Neural cell (in vitro differentiated cells): ENCODE data around the gene GABRA4. TPM values are rescaled to one million over a fixed set of nuclear protein-coding genes. Genes with fewer than 3 reads are reported as not detected.

Experiments
- H2AFZ ChIP-seq: fragments of 200-600, 300-800 bp; sonication (generic), shearing (Covaris generic); 2 replicates; pipeline ENCODE4 v1.6.0; 2014; ENCODE audit warnings: low read depth, mild to moderate bottlenecking, antibody characterized with exemption, low read length, moderate library complexity
- H3F3A ChIP-seq: fragments of 200-600 bp; shearing (Covaris generic); 2 replicates; pipeline ENCODE4 v1.6.1; 2016; ENCODE audit warnings: mild to moderate bottlenecking, moderate library complexity, mixed read lengths, antibody characterized with exemption, low read length; ENCODE audit not compliant: insufficient read depth, poor library complexity, severe bottlenecking
- H3K27ac ChIP-seq: fragments of 200-600, 300-800 bp; sonication (generic), shearing (Covaris generic); 2 replicates; pipeline ENCODE4 v1.5.1; 2014; ENCODE audit warnings: mild to moderate bottlenecking, low read length, moderate library complexity
- H3K27me3 ChIP-seq: fragments of 300-800, 200-600 bp; sonication (generic), shearing (Covaris generic); 2 replicates; pipeline ENCODE4 v1.6.0; 2014; ENCODE audit warnings: mild to moderate bottlenecking, low read depth, low read length, moderate library complexity; ENCODE audit not compliant: insufficient read depth
- H3K36me3 ChIP-seq: fragments of 300-800, 200-600 bp; sonication (generic), shearing (Covaris generic); 2 replicates; pipeline ENCODE4 v1.5.1; 2014; ENCODE audit warnings: mild to moderate bottlenecking, antibody characterized with exemption, low read length, moderate library complexity; ENCODE audit not compliant: insufficient read depth
- H3K4me2 ChIP-seq: fragments of 300-800, 200-600 bp; sonication (generic), shearing (Covaris generic); 2 replicates; pipeline ENCODE4 v1.6.0; 2014; ENCODE audit warnings: mild to moderate bottlenecking, low read length
- H3K4me3 ChIP-seq: fragments of 300-800, 200-600 bp; sonication (generic), shearing (Covaris generic); 2 replicates; pipeline ENCODE4 v1.5.1; 2014; ENCODE audit warnings: mild to moderate bottlenecking, low read length, moderate library complexity
- H3K79me2 ChIP-seq: fragments of 200-600 bp; shearing (Covaris generic); replicated peaks from 2 replicates; pipeline ENCODE4 v1.6.0; 2014; ENCODE audit warnings: mild to moderate bottlenecking, low read length, moderate library complexity; ENCODE audit not compliant: insufficient read depth
- H3K9ac ChIP-seq: fragments of 300-800, 200-600 bp; sonication (generic), shearing (Covaris generic); 2 replicates; pipeline ENCODE4 v1.6.1; 2016; ENCODE audit warnings: mild to moderate bottlenecking, low read length, mixed read lengths
- H3K9me2 ChIP-seq: fragments of 200-600 bp; shearing (Covaris generic); 2 replicates; pipeline ENCODE4 v1.6.1; 2016; ENCODE audit warnings: mild to moderate bottlenecking, low read length, mixed read lengths; ENCODE audit not compliant: insufficient read depth
- H3K9me3 ChIP-seq: fragments of 200-600, 300-800 bp; sonication (generic), shearing (Covaris generic); 2 replicates; pipeline ENCODE4 v1.6.1; 2016; ENCODE audit warnings: mild to moderate bottlenecking, mixed run types, low read length, moderate library complexity, mixed read lengths
- H4K20me1 ChIP-seq: fragments of 200-600 bp; shearing (Covaris generic); 2 replicates; pipeline ENCODE4 v1.6.1; 2016; ENCODE audit warnings: mild to moderate bottlenecking, mixed run types; ENCODE audit not compliant: insufficient read depth
- EP300 ChIP-seq: fragments of 450-650 bp; conservative IDR thresholded peaks from 2 replicates; pipeline ENCODE4 v1.6.1; 2014; ENCODE audit warnings: antibody characterized with exemption, mild to moderate bottlenecking, moderate library complexity; ENCODE audit not compliant: poor library complexity, severe bottlenecking
- EZH2 ChIP-seq: fragments of 200-600, 300-800 bp; shearing (Covaris generic), sonication (generic); IDR thresholded peaks from 2 replicates; pipeline ENCODE4 v1.6.1; 2014; ENCODE audit warnings: antibody characterized with exemption, low read length, borderline replicate concordance, mild to moderate bottlenecking; ENCODE audit not compliant: insufficient read depth, poor library complexity, severe bottlenecking
- MXI1 ChIP-seq: fragments of 450-650 bp; conservative IDR thresholded peaks from 2 replicates; pipeline ENCODE4 v1.6.1; 2014; ENCODE audit warnings: antibody characterized with exemption, mild to moderate bottlenecking; ENCODE audit not compliant: poor library complexity, severe bottlenecking
- POLR2AphosphoS5 ChIP-seq: IDR thresholded peaks from 2 replicates; pipeline ENCODE4 v1.6.1; 2012
- RAD21 ChIP-seq: fragments of 450-650 bp; conservative IDR thresholded peaks from 2 replicates; pipeline ENCODE4 v1.6.1; 2014; ENCODE audit warnings: antibody characterized with exemption, mild to moderate bottlenecking, moderate library complexity
- SMC3 ChIP-seq: fragments of 450-650 bp; conservative IDR thresholded peaks from 2 replicates; pipeline ENCODE4 v1.6.1; 2014; ENCODE audit warnings: antibody characterized with exemption, mild to moderate bottlenecking, moderate library complexity; ENCODE audit not compliant: poor library complexity
- TAF1 ChIP-seq: IDR thresholded peaks from 2 replicates; pipeline ENCODE4 v1.6.1; 2012; ENCODE audit warnings: low read depth
- polyA plus RNA-seq: library from polyadenylated mRNA; depleted of rRNA; stranded (reverse); fragments of >200 nt; gene quantifications from 2 replicates; pipeline ENCODE4 v1.2.3, GENCODE V29; 2014
- TF ChIP-seq, protein P1 (sequence below): fragments of 450-650 bp; IDR thresholded peaks from 2 replicates; pipeline ENCODE4 v1.5.1; 2014; ENCODE audit warnings: antibody characterized with exemption, mild to moderate bottlenecking, moderate library complexity; ENCODE audit not compliant: poor library complexity, severe bottlenecking
- TF ChIP-seq, protein P2 (sequence below): IDR thresholded peaks from 2 replicates; pipeline ENCODE4 v1.6.1; 2012; ENCODE audit warnings: borderline replicate concordance

The GABRA4 gene
- polyA plus RNA-seq, 1 donor from 2014 or later = 0.33 TPM

DNA sequence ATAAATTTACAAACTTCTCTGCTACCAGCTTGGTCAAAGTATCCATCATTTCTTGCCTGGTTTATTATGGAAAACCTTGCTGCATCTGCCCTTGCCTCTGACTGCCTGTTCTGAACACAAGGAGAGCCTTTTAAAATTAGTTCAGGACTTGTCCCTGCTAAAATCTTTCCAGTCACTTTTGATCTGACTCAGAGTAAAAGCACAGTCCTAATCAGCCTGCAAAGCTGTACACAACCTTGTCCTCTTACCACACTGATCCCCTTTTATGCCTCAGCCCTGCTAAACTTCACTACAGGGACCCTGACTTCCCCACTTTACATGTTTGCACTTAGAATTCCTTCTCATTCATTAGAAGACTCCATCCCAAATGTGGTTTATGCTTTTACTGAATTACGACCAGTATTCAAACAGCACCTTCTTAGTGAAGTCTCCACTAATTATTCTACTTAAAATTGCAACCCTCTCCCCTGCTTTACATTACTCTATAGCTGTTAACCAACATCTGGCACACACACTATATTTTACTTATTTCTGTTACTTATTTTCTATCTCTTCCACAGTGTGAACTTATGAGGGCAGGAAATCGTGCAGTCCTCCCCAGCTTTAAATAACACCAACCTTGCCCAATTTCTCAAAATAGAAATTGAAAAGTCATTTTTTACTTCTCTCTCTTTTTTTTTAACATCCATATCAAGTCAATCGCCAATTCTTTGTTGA, 6.3 kb downstream of the GABRA4 start:
- no peak overlapping the region for H3K27ac ChIP-seq
- H2AFZ ChIP-seq = no peak overlapping the region
- H3K9me3 ChIP-seq = no peaks in the 10 kb centered on the region
- peaks cover 8% of the 10 kb centered on the region for H3K27me3 ChIP-seq
- H3K4me3 ChIP-seq = no peak overlapping the region
- H3F3A ChIP-seq = no peaks in the 10 kb centered on the region
- no peaks in the 10 kb centered on the region for H3K9me2 ChIP-seq
- H3K36me3 ChIP-seq = no peaks in the 10 kb centered on the region
- no peak overlapping the region for H3K4me2 ChIP-seq
- H3K9ac ChIP-seq = no peak overlapping the region
- no peaks in the 10 kb centered on the region for H3K79me2 ChIP-seq
- no peaks in the 10 kb centered on the region for H4K20me1 ChIP-seq
- TF ChIP-seq, protein P1, sequence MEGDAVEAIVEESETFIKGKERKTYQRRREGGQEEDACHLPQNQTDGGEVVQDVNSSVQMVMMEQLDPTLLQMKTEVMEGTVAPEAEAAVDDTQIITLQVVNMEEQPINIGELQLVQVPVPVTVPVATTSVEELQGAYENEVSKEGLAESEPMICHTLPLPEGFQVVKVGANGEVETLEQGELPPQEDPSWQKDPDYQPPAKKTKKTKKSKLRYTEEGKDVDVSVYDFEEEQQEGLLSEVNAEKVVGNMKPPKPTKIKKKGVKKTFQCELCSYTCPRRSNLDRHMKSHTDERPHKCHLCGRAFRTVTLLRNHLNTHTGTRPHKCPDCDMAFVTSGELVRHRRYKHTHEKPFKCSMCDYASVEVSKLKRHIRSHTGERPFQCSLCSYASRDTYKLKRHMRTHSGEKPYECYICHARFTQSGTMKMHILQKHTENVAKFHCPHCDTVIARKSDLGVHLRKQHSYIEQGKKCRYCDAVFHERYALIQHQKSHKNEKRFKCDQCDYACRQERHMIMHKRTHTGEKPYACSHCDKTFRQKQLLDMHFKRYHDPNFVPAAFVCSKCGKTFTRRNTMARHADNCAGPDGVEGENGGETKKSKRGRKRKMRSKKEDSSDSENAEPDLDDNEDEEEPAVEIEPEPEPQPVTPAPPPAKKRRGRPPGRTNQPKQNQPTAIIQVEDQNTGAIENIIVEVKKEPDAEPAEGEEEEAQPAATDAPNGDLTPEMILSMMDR = no peak
- TF ChIP-seq MXI1 = no peak
- TF ChIP-seq TAF1 = no peak
- TF ChIP-seq, protein P2, sequence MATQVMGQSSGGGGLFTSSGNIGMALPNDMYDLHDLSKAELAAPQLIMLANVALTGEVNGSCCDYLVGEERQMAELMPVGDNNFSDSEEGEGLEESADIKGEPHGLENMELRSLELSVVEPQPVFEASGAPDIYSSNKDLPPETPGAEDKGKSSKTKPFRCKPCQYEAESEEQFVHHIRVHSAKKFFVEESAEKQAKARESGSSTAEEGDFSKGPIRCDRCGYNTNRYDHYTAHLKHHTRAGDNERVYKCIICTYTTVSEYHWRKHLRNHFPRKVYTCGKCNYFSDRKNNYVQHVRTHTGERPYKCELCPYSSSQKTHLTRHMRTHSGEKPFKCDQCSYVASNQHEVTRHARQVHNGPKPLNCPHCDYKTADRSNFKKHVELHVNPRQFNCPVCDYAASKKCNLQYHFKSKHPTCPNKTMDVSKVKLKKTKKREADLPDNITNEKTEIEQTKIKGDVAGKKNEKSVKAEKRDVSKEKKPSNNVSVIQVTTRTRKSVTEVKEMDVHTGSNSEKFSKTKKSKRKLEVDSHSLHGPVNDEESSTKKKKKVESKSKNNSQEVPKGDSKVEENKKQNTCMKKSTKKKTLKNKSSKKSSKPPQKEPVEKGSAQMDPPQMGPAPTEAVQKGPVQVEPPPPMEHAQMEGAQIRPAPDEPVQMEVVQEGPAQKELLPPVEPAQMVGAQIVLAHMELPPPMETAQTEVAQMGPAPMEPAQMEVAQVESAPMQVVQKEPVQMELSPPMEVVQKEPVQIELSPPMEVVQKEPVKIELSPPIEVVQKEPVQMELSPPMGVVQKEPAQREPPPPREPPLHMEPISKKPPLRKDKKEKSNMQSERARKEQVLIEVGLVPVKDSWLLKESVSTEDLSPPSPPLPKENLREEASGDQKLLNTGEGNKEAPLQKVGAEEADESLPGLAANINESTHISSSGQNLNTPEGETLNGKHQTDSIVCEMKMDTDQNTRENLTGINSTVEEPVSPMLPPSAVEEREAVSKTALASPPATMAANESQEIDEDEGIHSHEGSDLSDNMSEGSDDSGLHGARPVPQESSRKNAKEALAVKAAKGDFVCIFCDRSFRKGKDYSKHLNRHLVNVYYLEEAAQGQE = no peak
- TF ChIP-seq SMC3 = no peak
- no peak for TF ChIP-seq POLR2AphosphoS5
- TF ChIP-seq EZH2 = no peak
- TF ChIP-seq RAD21 = no peak
- no peak for TF ChIP-seq EP300

DNA sequence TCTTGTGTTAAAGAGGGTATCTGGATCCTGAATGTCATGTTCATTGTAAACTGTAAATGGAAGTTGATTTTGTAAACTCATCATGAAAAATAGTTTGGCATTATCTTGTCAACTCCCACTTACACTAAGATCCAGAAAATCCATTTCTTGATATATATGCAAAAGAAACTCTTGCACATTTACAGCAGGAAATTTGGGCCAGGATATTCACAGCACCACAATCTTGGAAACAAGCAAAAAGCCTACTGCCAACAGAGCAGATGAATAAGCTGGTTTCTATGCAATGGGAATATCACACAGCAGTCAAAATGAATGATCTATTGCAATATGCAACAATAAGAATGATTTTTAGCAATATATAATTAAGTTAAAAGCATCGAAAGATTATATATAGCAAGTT, 8.6 kb downstream of the GABRA4 start:
- H3K79me2 ChIP-seq = no peaks in the 10 kb centered on the region
- H2AFZ ChIP-seq = no peak overlapping the region
- no peaks in the 10 kb centered on the region for H3K9me3 ChIP-seq

More for the DNA sequence above, 8.6 kb downstream of the GABRA4 start:
- Histone ChIP-seq H3K9me2 (no peaks in the 10 kb centered on the region), H4K20me1 (no peaks in the 10 kb centered on the region), H3K4me2 (no peak overlapping the region), H3K27me3 (no peaks in the 10 kb centered on the region), H3K9ac (no peak overlapping the region), H3F3A (no peaks in the 10 kb centered on the region), H3K36me3 (no peaks in the 10 kb centered on the region), H3K27ac (no peak overlapping the region), H3K4me3 (no peak overlapping the region)
- no peak for TF ChIP-seq TAF1
- no peak for TF ChIP-seq SMC3
- TF ChIP-seq, protein P1 = no peak
- TF ChIP-seq POLR2AphosphoS5 = no peak
- TF ChIP-seq, protein P2 = no peak
- TF ChIP-seq MXI1 = no peak
- no peak for TF ChIP-seq EP300
- TF ChIP-seq EZH2 = no peak
- no peak for TF ChIP-seq RAD21
